GM19238 (cell line): ENCODE measurements around the gene REV3L.
"Not testable (repeated sequence)": the region's sequence is repeated elsewhere in the genome, so short reads cannot be mapped to it uniquely, and the experiment has no call there.

Experiments
- DNase-seq: peaks from one replicate; pipeline ENCODE4 v3.0.0; 2011; ENCODE audit warnings: low spot score; ENCODE audit not compliant: insufficient read length

The REV3L gene

DNA sequence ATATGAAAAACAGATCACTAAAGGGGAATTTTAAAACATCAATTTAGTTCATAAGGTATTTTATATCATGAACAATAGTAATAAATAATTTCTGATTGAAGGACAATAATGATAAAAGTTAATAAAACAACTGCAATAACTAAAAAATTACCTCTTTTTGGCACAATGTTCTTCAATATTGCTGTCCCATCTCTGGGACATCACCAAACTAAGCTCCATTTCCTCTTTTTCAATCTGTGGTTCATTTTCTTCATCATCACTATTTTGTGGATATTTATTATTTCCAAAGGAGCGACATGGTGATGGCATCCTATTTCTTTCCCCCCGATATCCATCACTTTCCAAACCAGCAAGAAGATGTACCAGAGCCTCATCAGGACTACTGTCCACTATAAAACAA, 103.2 kb downstream of the REV3L start:
- no peak for DNase-seq

DNA sequence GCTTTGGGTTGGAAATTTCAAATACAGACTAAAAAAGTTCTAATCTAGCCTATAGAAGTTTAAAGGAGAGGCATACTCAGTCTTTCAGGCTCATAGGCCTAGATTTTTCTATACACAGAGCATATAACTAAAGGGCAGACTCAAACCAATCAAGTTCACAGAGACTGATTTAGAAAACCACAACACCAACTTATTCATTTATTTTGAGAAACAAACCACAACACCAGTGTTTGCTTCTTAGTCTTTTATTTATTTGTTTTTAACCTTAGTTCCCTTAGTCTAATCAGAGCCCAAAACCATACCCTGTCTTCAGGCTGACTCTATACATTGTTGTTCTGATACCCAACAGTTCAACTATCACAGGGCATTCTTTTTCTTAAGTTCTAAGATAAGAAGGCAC, 103.7 kb downstream of the REV3L start:
- DNase-seq = no peak

DNA sequence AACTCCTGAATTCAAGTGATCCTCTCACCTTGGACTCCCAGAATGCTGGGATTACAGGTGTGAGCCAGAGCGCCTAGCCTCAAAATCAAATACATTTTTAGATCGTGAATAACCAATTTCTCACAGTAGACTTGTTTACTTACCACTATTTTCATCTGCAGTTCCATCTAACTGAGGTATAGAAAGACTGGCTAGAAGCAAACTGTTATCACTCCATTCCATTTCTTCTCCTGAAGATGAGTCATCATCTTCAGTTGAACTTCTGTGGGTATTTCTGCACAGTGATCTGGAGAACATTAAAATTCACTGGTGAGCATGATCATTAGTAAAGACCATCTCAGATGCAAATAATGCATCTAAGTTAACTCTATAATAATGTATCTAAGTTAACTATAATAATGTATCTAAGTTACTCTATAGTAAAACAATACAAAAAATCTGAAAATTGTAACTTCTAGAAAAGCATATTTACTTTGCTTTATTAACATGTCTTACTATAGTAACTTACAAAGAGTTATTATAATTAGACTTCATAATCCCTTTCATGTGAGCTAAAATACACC, 105.4 kb downstream of the REV3L start:
- DNase-seq = no peak

DNA sequence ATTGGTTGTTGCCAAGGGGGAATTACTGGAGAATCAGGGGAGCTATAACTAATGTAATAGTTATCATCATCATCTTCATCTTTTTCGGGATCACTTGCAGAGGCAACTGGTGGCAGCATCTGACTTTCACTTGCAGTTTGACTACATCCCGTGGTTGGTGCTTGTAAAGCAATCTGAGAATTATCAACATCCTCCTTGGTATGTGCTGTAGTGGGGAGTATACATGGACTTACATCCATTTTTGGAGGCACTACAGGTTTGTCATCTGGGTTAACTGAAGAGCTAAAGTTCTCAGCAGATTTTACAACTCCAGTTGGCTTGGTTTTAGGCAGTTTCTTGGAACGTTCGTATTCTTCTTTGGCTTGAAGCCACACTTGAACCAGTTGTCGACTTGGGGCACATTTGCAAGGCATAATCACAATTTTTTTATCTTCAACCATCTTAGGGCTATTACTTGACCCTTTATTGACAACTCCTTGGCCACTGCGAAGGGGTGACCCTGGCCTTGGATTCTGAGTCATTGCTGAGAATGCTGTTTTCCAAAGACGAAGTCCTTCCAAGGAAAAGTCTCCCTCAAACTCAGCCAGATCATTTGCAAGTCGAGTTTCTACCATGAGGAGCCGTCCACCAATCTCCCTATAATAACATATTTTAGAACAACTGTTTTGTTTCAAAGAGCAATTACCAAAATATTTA, 115.5 kb downstream of the REV3L start:
- DNase-seq = no peak

DNA sequence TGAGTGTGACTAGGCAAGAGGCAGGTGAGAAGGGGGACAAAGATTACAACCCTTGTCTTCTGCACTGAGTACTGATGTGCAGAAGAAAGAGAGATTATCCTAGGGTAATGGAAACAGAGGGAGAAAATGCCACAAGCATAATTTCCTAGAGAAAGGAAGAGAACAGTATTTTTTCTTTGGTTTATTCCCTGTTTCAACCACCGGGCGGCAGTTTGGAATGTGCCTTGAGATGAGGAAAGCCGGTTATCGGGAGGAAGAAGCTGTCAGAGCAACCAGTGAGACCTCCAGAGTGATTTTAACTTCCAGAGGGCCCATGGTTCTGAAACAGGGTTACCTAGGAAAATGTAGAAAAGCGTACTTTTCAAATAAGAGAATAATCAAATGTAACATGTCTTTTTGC, 121.4 kb downstream of the REV3L start:
- no peak for DNase-seq

- DNase-seq = no peak
Observed at GRCh38 chr6:111358454-111358853, 124.6 kb downstream of the REV3L start.

GRCh38 chr6:111357705-111358104, 125.3 kb downstream of the REV3L start:
- DNase-seq = no peak

DNA sequence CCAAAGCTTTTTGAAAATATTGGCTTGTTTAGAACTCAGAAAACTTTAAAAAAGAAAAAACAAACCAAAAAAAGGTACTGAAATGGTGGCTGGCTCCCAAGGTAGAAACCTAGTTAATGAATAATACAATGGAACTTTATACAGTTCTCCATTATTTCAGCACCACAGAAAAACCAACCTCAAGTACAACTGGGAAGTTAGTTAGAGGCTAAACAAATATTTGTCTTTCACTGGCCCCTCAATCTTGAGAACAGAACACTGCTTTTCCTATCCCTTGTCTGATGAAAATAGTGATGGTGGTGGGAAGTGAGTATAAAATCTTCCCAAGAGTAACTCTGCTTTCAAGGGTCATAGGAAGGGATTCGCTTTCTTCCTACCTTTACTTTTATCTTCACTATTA, 126.5 kb downstream of the REV3L start:
- DNase-seq = no peak

DNA sequence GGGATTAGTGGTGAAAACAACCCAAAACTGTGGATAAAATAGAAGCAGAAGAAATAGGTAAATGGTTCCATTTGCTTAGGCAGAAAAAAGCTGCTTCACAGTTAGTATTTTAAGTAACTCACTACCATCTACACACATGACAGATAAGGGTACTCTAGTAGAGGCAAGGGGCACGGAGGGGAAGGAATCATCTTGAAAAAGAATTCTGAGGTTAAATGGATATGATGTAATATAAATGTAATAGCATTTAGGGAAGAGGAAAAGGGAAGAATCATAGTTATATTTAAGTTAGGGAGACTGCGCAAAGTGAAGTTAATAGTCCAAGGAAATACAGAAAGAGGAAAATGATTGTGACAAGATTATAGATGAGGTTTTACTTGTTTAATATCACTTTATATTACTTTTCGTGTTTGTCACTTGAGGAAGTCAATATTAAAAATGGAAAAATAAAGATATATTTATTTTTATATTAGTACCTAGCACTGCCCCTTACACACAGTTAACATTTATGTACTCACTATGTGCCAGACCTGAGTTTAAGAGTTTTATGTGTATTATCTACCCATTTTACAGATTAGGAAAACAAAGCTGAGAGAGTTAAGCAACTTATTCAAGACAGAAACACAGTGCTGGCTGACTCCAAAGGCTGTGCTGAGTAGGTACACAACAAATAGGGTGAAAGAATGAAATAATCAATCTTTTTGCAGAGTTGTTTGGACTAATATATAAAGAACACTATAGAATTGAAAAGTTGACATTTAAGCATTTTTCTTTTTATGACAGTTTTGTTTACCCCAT, 128.1 kb downstream of the REV3L start:
- DNase-seq = no peak

GRCh38 chr6:111353912-111354462, 129.0 kb downstream of the REV3L start:
- no peak for DNase-seq

DNA sequence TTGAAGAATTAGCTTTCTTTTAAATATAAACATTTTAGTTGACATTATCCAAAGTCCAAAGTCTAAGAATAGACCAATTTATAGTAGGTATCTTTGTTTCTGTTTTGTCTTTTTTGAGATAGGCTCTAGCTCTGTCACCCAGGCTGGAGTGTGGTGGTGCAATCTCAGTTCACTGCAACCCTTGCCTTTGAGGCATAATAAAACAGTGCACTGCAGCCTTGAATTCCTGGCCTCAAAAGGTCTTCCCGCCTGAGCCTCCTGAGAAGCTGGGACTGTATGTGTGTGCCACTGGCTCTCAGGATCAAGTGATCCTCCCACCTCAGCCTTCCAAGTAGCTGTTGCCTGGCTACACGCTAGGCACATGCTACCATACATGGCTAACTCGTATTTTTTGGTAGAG, 135.4 kb downstream of the REV3L start:
- DNase-seq = no peak

DNA sequence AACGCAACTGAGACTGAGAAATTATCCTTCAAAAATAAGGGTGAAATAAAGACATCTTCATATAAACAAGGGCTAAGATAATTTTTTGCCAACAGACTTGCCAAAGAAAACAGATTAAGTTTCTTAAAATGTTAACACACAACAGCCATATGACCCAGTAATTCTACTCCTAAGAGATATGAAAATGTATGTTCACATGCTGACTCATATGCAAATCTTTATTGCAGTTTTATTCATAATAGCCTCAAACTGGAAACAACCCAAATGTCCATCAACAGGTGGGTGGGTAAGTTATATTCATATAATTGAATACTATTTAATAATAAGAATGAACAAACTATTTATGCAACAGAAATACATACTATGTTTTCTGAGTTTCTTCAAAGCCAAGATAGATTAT, 140.1 kb downstream of the REV3L start:
- DNase-seq = no peak

DNA sequence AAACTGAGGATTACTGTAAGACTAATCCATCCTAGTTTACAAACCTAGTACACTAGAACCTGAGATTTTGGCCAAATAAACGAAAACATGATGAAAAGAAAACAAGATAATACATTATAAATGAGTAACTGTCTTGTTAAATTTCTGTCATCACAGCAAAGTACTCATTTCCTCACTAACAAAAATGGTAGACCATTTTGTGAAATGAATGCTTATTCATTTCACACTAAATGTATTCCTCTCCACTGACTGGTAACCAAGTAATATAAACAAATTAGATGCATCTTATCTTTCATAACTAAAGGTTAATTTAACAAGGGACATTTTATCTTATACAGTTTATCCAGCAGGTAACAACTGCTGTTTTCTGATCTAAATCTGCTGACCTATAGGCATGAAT, 143.7 kb downstream of the REV3L start:
- DNase-seq = no peak

GRCh38 chr6:111338843-111339242, 144.2 kb downstream of the REV3L start:
- DNase-seq = no peak

DNA sequence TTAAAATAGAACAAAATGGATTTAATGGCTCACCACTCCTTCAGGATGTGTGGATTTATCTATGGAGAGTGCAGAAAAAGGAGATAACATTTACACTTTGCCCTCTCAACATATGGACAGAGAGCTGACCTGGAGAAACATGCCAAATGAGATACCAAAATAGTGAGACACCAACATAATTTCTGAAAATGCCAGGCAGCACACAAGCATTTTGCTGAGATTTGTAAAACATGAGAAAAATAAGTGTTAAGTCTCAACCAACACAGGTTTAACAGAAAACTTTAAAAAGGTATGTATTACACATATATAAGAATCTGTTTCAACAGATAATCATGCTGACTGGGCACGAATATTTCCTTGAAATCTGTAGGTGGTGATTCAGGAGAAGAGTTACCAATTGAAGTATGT, 145.2 kb downstream of the REV3L start:
- no peak for DNase-seq

- no peak for DNase-seq
Observed at GRCh38 chr6:111329882-111330633, 153.0 kb downstream of the REV3L start.

- DNase-seq = no peak
Observed at GRCh38 chr6:111326563-111326962, 156.5 kb downstream of the REV3L start.

DNA sequence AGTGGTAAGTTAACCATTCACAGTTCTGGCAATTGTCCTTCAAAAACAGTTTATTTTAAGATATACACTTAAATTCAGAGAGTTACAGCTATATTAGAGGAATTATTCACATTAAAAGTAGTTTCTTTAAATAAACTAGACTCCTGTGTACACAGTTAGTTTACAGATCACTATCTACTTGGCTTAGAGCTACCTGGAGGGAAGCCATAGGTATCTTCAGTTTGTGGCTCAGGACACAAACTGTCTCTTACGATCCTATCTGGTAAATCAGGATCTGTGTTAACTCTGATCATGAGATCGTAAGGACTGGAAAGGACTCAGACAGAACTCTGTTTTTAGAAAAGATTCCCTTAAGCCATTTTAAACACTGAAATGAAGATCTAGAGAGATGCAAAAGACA, 160.9 kb downstream of the REV3L start:
- DNase-seq = no peak

GRCh38 chr6:111307950-111308349, 175.1 kb downstream of the REV3L start:
- not testable (repeated sequence) for DNase-seq

- no peak for DNase-seq
Observed at GRCh38 chr6:111307275-111307858, 175.7 kb downstream of the REV3L start.
